ENCODE data around the gene HAPLN2.

Gene HAPLN2

DNA sequence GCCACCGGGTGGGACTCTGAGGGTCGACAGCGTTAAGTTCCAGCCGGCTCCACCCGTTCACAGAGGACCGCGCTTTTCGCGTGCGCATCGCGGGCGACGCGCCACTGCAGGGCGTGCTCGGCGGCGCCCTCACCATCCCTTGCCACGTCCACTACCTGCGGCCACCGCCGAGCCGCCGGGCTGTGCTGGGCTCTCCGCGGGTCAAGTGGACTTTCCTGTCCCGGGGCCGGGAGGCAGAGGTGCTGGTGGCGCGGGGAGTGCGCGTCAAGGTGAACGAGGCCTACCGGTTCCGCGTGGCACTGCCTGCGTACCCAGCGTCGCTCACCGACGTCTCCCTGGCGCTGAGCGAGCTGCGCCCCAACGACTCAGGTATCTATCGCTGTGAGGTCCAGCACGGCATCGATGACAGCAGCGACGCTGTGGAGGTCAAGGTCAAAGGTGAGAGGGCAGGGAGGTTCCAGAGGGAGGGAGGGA lies 27.6 kb downstream of the HAPLN2 start:
- no peak for DNase-seq

DNA sequence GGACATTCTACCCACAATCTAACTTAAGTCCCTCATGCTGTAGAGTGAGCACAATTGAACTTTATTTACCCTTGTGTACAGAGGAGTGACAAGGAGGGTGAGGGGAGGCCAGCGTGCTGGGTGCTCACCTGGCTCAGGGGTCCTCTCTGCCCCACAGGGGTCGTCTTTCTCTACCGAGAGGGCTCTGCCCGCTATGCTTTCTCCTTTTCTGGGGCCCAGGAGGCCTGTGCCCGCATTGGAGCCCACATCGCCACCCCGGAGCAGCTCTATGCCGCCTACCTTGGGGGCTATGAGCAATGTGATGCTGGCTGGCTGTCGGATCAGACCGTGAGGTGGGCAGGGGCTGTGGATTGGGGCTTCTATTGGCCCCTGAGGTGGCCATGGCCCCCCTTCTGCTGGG lies 28.1 kb downstream of the HAPLN2 start:
- no peak for DNase-seq

- no peak for DNase-seq
Measured at GRCh38 chr1:156648496-156648895, 29.3 kb downstream of the HAPLN2 start.

GRCh38 chr1:156648951-156649350 lies 29.7 kb downstream of the HAPLN2 start:
- DNase-seq, result no peak

GRCh38 chr1:156652131-156652991 lies 33.1 kb downstream of the HAPLN2 start:
- DNase-seq, result no peak

DNA sequence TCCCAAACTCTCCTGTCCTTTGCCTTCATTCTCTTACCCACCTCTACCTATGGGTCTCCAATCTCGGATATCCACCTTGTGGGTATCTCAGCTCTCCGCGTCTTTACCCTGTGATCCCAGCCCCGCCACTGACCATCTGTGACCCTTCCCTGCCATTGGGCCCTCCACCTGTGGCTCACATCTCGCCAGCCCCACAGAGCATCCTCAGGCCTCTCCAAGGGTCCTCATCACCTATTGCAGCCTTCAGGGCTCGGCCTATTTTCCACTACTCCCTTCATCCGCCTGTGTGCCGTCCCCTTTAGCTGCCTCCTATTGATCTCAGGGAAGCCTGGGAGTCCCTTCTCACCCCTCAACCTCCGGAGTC lies 33.8 kb downstream of the HAPLN2 start:
- no peak for DNase-seq

DNA sequence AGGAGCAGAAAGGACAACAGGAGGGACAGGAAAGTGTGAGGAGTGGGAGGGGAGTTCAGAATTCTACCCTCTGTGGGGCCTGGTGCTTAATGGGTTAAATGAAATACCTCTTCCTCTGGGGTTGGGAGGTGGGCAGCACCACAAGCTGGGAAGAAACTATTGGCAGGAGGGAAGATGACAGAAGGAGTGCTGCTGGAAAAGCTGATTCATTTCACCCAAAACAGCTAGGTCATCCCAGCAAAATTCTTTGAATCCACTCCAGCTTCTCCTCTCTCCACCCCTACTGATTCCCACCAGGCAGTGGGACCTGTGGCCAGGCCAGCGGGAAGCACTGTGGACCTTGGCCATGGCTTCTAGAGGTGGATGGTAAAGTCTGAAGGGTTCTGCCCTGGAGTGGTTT lies 35.5 kb downstream of the HAPLN2 start:
- DNase-seq, result no peak

DNA sequence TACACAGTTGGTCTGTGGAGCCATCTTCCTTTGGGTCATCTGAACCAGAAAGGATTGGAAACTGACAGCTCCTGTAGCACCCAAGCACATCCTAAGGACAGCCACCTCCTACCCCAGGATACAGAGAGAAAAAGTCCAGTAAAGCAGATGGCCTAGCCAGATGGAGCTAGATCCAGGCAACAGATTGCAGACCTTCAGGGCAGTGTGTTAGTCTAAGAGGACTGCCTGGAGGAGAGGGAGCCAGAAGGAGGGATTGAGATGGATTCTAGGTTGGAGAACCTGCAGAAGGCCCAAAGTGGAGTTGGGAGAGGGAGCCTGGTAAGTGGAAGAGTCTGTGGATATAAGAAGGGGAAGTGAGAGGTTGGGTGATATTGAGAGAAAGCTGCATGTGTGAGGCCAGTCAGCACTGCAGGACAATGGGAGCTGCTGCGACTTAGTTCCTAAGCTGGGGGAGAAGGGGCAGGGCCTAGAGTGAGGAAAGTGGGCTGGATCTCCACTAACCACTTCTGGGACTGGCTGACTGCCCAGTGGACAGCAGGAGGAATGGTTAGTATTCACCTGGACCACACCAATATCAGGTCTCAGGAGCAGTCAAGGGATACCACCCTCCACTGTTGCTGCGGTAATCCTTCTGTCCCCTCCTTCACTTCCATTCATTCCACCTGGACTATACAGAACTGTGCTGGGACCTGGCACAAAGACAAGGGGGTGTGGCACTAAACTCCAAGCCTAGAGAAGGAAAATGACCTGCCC lies 36.1 kb downstream of the HAPLN2 start:
- DNase-seq, result no peak

DNA sequence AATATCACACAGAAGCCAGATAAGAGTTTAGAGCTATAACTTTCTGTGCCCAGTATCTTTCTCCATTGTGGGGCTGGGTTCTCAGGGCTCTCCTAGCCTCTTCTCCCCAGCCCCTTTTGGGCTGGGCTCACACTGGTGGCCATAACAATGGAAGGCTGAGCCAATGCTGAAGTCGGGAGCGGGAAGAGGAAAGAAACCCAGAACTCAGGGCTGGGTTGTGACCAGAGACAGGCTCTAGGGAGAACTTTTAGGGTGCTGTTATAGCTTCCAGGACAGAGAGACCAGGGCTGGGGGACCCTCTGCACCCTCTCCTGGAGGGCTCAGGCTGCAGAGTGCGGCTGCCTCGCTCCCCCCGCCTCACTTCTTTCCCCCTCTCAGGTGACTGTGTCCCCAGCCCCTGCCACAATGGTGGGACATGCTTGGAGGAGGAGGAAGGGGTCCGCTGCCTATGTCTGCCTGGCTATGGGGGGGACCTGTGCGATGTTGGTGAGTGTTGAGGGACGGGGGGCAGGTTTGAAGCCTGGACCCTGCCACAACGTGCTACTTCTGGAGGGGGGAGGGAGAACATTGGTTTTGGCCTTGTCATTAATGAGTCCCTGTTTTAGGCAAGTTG lies 36.8 kb downstream of the HAPLN2 start:
- no peak for DNase-seq

DNA sequence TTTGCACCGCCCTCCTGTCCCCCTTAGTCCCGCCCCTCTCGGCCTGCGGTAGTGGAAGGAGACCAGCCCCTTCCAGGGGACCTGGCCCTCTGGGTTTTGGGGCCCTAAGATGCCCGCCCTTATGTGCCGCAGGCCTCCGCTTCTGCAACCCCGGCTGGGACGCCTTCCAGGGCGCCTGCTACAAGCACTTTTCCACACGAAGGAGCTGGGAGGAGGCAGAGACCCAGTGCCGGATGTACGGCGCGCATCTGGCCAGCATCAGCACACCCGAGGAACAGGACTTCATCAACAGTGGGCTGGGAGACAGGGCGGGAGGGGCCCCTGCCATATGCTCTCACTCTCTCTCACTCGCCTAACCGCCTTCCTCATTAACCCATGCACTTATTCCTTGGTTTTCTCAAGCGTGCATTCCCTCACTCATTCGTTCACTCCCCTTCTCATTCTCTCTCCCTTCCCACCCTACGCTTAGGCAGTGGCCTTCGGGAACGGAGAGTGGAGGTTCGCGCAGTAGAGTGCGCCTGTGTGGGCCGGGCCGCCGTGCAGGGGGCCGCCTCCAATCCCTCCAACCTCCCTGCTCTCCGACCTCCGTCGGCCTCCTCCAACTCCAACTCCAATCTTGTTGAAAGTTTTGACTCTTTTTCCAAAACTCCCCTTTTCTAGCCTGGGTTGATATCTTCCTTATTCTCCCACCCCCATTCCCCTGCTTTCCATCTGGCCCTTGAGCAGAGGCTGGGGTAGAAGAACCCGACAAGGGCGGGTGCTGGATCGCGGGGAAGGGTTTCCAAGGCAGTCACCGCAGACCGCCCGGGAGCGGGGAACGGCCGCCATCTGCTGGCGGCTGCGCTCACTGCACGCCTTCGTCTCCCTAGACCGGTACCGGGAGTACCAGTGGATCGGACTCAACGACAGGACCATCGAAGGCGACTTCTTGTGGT lies 37.9 kb downstream of the HAPLN2 start:
- DNase-seq, result peak; percentile 77

GRCh38 chr1:156657741-156658319 lies 38.6 kb downstream of the HAPLN2 start:
- no peak for DNase-seq

DNA sequence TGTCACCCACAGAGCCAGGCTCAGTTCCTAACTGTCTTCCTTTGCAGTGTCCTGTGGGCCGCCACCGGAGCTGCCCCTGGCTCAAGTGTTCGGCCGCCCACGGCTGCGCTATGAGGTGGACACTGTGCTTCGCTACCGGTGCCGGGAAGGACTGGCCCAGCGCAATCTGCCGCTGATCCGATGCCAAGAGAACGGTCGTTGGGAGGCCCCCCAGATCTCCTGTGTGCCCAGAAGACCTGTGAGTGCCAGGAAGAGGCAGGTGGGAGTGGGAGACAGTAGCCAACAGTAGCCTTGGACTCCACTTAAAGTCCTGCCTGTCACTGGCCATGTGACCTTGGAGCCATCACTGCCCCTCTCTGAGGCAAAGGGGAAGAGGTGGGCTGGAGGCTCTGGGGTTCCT lies 39.3 kb downstream of the HAPLN2 start:
- no peak for DNase-seq

DNA sequence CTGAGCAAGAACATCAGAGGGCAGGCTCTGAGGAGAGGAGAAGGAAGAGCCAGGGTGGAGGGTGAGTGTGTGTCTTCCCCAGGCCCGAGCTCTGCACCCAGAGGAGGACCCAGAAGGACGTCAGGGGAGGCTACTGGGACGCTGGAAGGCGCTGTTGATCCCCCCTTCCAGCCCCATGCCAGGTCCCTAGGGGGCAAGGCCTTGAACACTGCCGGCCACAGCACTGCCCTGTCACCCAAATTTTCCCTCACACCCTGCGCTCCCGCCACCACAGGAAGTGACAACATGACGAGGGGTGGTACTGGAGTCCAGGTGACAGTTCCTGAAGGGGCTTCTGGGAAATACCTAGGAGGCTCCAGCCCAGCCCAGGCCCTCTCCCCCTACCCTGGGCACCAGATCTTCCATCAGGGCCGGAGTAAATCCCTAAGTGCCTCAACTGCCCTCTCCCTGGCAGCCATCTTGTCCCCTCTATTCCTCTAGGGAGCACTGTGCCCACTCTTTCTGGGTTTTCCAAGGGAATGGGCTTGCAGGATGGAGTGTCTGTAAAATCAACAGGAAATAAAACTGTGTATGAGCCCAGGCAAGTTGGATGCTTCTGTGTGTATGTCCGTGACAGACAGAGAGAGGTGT lies 39.8 kb downstream of the HAPLN2 start:
- no peak for DNase-seq

GRCh38 chr1:156659661-156659987 lies 40.4 kb downstream of the HAPLN2 start:
- no peak for DNase-seq

DNA sequence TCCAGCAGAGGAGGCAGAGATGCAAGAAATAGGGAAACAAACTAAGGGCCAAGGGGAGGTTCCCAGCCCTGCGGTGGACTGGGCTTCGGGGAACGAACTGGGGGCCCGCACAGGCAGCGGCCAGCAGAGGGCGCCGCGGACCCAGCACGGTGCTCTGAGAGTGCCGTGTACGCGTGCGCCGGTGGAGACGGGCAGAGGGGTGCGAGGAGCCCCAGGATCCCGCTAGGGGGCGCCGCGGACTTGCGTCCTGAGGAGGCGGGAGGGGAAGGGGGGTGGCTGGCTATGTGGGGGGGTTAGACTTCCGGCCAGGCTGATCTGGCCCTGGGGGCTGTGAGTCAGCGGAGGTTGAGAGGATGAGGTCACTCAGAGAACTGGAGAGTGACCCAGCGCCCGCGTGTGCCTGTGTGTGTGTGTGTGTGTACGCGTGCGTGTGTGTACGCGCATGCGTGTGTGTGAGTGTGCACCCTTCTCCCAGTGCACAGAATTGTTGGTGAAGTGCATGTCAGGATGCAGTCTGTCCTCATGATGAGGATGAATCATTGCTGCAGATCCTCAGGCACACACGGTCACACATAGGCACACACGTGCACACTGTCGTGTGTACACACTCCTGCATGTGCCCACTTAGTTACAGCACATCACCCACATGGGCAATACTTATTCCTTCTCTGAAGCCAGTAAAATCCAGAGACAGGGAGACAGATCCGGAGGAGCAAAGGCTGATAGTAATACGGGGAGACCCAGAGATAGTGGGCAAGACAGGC lies 41.0 kb downstream of the HAPLN2 start:
- peak; percentile 91 for DNase-seq

DNA sequence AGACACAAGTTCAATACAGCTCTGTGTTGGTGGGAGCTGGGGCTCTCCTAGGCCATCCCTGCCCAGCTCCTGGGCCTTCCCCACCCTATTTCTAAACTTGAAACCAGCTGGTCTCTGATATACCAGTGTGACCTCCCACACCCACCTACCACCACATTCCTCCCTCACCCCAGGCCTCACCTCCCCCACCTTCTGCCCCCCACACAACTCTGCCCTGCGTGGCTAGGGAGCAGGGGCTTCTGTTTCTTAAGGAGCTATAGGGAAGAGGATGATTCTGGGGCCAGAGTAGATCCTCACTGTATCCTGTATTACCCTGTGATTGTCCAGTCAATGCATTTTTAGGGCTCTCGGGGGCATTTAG lies 41.5 kb downstream of the HAPLN2 start:
- DNase-seq, result no peak

GRCh38 chr1:156662005-156662799 lies 43.0 kb downstream of the HAPLN2 start:
- no peak for DNase-seq

DNA sequence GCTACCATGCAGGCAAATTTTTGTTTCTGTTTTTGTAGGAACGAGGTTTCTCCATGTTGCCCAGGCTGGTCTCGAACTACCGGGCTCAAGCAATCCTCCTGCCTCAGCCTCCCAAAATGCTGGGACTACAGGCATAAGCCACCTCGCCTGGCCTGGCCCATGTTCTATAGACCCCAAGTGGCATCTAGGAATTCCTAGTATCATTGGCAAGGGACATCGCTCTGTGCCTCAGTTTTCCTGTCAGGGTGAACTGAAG lies 43.5 kb downstream of the HAPLN2 start:
- no peak for DNase-seq

DNA sequence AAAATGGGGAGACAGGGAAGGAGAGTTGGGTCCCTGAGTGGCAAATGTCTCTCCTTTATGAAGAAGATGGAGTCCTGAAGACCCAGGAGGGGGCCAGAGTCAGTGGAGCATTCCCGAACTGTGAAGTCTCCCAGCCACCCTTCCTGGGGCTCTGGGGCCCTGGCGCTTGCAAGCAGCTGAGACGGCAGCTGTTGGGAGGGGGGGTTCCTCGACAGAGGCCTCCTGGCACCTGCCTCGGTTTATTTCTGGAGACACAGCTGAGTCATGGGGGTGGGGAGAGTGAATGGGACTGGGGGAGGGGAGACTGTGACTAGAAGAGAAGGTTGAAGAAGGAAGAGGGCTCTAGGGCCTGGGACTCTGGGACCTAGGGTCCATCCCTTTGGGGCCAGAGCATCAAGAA lies 44.0 kb downstream of the HAPLN2 start:
- DNase-seq, result no peak

- DNase-seq, result no peak
Measured at GRCh38 chr1:156664046-156664766, 45.0 kb downstream of the HAPLN2 start.
